K562 (cell line): ENCODE results near the gene AADAC.

Source experiments
- AFF4 ChIP-seq: sonication (generic); formaldehyde crosslinking; IDR thresholded peaks from 2 replicates; pipeline ENCODE4 v1.8.0; 2023; ENCODE audit warnings: mild to moderate bottlenecking, missing genetic modification reagents
- CBX3 ChIP-seq, 2 experiments: IDR thresholded peaks; 1 replicate in 1 of 2; 2 replicates in 1 of 2; pipeline ENCODE4 v1.6.1; 2012; ENCODE audit warnings: inconsistent platforms in 2 of 2, low read length in 2 of 2, borderline replicate concordance in 1 of 2, control low read depth in 1 of 2
- CREM ChIP-seq: IDR thresholded peaks from 2 replicates; pipeline ENCODE4 v1.6.1; 2014; ENCODE audit warnings: antibody characterized with exemption, low read depth
- NR1H2 ChIP-seq: sonication (generic); formaldehyde crosslinking; IDR thresholded peaks from 2 replicates; pipeline ENCODE4 v1.4.0; 2020; ENCODE audit warnings: mild to moderate bottlenecking, missing genetic modification reagents
- POLR2AphosphoS5 ChIP-seq: IDR thresholded peaks from 2 replicates; pipeline ENCODE4 v1.6.1; 2011; ENCODE audit warnings: mild to moderate bottlenecking, low read depth, low read length, moderate library complexity; ENCODE audit not compliant: control insufficient read depth, insufficient read depth
- RFX5 ChIP-seq: IDR thresholded peaks from 2 replicates; pipeline ENCODE4 v1.6.1; 2011; ENCODE audit warnings: low read depth, mild to moderate bottlenecking, improper control_type of control experiment, low read length
- SRSF9 ChIP-seq: fragments of 200-400 bp; formaldehyde crosslinking; IDR thresholded peaks from 2 replicates; pipeline ENCODE4 v1.6.1; 2017; ENCODE audit warnings: low read depth, low read length, borderline replicate concordance
- TCFL5 ChIP-seq: fragments of 250-450 bp; sonication (Bioruptor Pico); conservative IDR thresholded peaks from 2 replicates; pipeline ENCODE4 v1.6.1; 2021; ENCODE audit warnings: mild to moderate bottlenecking, moderate library complexity, matching md5 sums
- ZNF584 ChIP-seq: fragments of 200-800 bp; sonication (Bioruptor generic); IDR thresholded peaks from 2 replicates; pipeline ENCODE4 v1.6.1; 2016; ENCODE audit warnings: low read depth, mild to moderate bottlenecking, missing genetic modification characterization, missing compliant biosample characterization
- TF ChIP-seq, protein P1 (sequence below), 3 experiments: IDR thresholded peaks in 2 of 3; conservative IDR thresholded peaks in 1 of 3; 2 replicates each; pipeline ENCODE4 v1.5.1; 2011 to 2012; ENCODE audit warnings: low read length in 3 of 3, mild to moderate bottlenecking in 3 of 3, control low read depth in 2 of 3, improper control_type of control experiment in 1 of 3, inconsistent platforms in 1 of 3, low read depth in 1 of 3, mixed read lengths in 1 of 3, moderate library complexity in 1 of 3; ENCODE audit not compliant: insufficient read depth in 2 of 3
- TF ChIP-seq, protein P2 (sequence below): fragments of 450-650 bp; IDR thresholded peaks from 2 replicates; pipeline ENCODE4 v1.6.1; 2016; ENCODE audit warnings: mild to moderate bottlenecking

- TF ChIP-seq TCFL5 (CRISPR knock-in tag) (no peak), ZNF584 (CRISPR knock-in tag) (no peak), AFF4 (CRISPR knock-in tag) (no peak), CREM (no peak), SRSF9 (no peak), RFX5 (no peak), CBX3 (IDR thresholded peaks at IDR 0.05; ENCODE audit: borderline replicate concordance in 1 of 2, low read length in 2 of 2) (no peak), POLR2AphosphoS5 (no peak), NR1H2 (CRISPR knock-in tag) (no peak)
- TF ChIP-seq, protein P1, sequence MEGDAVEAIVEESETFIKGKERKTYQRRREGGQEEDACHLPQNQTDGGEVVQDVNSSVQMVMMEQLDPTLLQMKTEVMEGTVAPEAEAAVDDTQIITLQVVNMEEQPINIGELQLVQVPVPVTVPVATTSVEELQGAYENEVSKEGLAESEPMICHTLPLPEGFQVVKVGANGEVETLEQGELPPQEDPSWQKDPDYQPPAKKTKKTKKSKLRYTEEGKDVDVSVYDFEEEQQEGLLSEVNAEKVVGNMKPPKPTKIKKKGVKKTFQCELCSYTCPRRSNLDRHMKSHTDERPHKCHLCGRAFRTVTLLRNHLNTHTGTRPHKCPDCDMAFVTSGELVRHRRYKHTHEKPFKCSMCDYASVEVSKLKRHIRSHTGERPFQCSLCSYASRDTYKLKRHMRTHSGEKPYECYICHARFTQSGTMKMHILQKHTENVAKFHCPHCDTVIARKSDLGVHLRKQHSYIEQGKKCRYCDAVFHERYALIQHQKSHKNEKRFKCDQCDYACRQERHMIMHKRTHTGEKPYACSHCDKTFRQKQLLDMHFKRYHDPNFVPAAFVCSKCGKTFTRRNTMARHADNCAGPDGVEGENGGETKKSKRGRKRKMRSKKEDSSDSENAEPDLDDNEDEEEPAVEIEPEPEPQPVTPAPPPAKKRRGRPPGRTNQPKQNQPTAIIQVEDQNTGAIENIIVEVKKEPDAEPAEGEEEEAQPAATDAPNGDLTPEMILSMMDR (IDR thresholded peaks at IDR 0.05 in 2 of 3, conservative IDR thresholded peaks at IDR 0.05 in 1 of 3; ENCODE audit: insufficient read depth in 2 of 3, low read depth in 1 of 3, low read length in 3 of 3), result no peak
- TF ChIP-seq, protein P2, sequence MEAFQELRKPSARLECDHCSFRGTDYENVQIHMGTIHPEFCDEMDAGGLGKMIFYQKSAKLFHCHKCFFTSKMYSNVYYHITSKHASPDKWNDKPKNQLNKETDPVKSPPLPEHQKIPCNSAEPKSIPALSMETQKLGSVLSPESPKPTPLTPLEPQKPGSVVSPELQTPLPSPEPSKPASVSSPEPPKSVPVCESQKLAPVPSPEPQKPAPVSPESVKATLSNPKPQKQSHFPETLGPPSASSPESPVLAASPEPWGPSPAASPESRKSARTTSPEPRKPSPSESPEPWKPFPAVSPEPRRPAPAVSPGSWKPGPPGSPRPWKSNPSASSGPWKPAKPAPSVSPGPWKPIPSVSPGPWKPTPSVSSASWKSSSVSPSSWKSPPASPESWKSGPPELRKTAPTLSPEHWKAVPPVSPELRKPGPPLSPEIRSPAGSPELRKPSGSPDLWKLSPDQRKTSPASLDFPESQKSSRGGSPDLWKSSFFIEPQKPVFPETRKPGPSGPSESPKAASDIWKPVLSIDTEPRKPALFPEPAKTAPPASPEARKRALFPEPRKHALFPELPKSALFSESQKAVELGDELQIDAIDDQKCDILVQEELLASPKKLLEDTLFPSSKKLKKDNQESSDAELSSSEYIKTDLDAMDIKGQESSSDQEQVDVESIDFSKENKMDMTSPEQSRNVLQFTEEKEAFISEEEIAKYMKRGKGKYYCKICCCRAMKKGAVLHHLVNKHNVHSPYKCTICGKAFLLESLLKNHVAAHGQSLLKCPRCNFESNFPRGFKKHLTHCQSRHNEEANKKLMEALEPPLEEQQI, result no peak
Observed at GRCh38 chr3:151818361-151818760, 4.4 kb downstream of the AADAC start.
